CD4-positive, alpha-beta T cell treated with Interleukin-15 for 4 hours (primary cell): ENCODE measurements around the gene GLRB.
"Not testable (repeated sequence)": the region's sequence is repeated elsewhere in the genome, so short reads cannot be mapped to it uniquely, and the experiment has no call there.

Experiments used
- DNase-seq: peaks from one replicate; pipeline ENCODE4 v3.0.0-alpha.2; 2020; ENCODE audit warnings: low spot score

Gene GLRB

DNA sequence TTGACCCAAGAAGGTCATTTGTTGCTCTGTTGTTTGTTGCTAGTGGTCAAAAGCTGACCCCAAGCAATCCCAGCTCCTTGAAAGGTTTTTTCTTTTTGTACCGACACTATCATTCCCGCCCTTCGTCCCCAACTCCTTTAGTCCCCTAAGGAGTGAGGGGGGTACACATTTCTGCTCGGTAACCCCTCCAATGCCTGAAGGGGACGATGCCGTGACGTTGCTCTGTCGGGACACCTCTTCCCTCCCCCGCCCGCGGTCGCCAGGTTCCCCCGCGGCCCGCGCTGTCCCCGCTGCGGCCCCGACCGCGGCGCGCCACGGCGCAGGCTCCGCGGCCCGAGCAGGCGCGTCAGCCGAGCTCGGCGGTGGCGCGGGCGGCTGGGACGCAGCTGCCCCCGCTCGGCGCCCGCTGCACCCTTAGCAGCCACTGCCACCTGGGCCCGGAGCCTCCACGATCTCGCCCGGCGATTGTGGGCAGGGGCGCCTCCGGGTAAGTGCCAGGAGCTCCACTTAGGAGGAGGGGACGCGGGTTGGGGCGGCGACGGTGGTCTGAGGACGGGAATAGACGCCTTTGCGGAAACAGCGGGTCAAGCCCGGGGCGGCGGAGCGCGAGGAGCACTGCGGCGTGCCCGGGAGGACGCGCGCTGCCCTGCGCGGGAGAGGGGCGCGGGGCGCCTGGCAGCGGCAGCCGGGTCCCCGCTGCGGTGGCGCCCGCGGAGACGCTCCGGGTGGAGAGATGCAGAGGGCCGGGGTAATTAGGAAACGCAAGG lies at the start of gene GLRB:
Gene GLRB (plus strand): TSS at position 340 of the 767 bp plus-strand sequence. CDS start 1,875 bp downstream, outside the sequence.
- no peak for DNase-seq

DNA sequence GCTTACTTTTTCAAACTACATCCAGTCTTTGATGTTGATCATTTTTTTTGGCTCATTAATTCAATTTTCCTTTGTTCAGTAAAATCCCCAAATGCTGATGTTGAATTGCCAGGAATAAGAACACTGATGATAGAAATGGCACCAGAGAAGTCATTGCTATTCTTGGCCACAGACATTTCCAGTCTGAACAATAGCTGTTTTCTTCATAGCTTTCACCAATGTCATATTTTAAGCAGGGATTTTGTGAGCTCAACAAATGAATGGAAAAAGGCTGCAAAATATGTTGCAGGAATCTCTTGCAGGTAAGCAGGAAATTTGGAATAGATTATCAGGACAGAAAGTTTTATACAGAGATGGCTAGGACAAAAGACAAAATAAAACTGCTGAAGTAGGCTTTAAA lies 40.5 kb upstream of the GLRB start:
- no peak for DNase-seq

DNA sequence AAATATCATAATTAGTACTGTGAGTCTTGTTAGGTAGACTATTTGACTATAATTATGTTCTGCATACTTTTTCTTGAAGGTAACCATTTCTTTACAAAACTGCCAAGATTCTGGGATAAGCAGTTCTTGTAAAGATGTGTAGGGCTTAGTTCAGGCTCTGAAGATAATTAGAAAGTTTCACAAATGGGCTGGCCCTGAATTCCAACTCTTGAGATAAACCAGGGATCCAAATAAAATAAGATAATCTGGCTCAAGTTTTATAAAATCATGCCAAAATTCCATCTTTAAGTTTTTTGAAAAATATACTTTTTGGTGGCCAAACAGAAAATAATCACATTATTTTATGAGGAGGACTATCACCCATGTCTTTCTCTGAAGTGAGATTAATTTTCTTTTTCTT lies 35.5 kb upstream of the GLRB start:
- DNase-seq, result no peak

DNA sequence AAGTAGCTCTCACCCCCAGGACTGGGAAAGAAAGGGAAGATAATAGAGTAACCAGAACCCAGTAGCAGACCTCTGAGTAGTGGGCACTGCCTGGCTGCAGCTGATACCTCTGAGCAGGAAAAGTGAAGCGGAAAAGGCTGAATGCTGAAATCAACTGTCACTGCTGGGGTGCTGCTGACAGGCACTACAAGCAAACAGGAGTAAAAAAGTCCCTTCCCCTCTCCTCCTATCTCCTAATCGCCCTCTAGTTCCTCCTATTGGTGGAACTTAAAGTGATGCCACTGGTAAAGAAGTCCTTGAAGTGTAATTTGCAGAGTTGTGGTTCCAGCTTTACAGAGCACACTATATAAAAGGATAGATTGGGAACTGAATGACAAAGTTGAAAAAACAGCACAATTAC lies 32.8 kb upstream of the GLRB start:
- no peak for DNase-seq

DNA sequence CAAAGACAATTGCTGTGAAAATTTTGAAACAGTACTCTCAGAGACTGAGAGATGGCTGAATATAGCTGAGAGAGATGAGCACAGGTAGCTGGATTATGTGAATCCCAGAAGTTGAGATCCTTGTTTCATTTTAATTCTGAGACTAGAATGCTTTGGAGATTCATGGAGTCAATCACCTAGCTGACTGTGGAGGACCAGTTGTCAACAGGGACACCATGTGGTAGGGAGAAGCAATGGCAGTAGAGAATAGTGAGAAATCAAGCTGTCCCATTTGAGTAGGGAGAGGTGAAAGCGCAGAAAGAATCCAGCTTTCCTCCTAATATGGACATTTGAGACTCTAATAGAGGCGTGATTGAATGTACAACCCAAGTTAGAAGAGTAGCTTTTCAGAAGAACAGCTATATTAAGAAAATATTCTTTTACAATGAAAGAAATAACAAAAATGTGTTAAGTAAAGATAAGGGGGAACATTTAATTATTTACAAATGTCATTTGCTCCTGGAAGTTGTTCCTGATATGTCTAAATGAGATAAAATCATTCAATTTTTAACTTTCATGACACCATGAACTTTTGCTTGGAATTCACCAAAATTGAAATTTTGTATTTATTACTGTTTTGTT lies 30.3 kb upstream of the GLRB start:
- DNase-seq, result no peak

DNA sequence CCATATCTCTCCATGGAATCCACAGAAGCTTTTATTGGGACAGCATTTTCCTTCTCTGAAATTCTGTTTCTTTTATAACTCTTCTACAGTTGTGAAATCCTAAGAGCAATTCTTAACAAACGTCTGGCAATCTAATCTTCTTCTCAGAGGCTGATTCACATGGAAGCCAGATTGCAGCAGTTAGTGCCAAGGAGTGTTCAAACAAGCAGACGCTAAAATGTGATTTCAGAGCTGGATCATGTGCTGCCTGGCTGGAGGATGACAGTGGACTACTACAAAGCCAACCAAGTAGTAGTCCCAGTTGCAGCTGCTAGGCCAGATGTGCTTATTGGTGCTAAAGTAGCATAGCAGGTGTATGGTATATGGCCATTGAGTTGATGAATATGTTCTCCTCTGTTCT lies 27.7 kb upstream of the GLRB start:
- DNase-seq, result no peak

DNA sequence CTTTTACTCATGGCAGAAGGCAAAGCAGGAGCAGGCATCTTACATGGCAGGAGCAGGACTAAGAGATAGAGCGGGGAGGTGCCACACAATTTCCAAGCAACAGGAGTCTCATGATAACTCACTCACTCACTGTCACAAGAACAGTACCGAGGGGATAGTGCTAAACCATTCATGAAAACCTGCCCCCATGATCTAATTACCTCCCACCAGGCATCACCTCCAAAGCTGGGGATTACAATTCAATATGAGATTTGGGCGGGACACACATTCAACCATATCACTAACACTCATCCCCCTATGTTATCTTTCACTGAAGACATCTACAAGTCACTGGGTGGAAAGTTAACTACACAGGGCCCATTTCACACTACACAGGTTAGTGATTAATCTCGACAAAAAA lies 25.4 kb upstream of the GLRB start:
- no peak for DNase-seq

DNA sequence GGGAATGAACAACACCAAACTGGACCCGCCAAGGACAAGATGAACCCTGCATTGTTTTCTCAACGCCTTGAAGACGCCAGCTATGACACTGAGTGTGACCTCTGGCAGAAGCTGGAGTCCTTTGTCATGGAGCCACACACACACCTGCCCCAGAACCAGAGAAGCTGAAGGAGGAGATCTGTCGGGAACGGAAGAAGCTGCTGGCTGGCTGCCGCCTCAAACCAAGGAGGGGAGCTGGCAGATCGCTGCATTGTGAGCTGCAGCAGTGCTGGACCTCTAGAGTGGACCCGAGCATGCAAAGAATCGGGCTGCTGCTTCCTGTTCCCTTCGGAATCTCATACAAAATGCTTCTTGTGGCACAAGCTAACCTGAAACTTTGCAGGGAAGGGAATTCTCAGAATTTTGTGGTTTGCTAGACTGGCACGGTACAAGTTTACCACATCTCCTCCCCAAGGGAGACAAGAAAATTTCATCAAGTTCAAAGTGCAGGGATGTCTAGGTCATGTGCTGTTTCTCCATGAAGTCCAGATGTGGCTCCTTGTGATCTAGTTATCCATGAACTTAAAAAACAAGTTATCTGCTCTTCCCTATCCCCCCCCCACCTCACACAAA lies 23.4 kb upstream of the GLRB start:
- DNase-seq, result no peak

DNA sequence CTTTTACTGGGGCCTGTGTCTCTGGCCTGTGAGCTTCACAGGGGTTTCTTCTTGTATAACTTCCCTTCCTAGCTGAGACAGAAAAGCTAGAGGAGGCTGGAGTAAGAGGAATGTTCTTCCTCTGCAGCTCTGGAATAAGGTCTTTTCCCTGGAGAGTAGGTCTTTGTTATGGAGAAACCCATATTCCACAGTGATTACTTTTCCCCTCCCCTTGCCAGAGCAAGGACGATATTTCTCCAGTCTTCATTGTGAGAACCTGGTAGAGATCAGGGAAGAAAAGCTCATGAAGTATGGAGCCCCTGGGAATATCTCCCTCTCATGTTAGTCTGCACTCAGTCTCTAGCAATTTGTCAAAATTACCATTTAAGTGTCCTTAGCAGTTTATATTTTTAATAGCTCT lies 18.7 kb upstream of the GLRB start:
- DNase-seq, result no peak

DNA sequence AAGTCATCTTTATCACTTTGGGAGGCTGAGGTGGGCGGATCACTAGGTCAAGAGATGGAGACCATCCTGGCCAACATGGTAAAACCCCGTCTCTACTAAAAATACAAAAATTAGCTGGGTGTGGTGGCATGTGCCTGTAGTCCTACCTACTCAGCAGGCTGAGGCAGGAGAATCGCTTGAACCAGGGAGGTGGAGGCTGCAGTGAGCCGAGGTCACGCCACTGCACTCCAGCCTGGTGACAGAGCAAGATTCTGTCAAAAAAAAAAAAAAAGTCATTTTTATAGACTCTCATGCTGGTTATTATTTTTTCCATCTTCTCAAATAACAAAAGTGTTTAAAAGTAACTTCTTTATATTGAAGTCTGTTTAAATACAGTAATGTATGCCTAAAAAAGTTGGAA lies 17.1 kb upstream of the GLRB start:
- not testable (repeated sequence) for DNase-seq

DNA sequence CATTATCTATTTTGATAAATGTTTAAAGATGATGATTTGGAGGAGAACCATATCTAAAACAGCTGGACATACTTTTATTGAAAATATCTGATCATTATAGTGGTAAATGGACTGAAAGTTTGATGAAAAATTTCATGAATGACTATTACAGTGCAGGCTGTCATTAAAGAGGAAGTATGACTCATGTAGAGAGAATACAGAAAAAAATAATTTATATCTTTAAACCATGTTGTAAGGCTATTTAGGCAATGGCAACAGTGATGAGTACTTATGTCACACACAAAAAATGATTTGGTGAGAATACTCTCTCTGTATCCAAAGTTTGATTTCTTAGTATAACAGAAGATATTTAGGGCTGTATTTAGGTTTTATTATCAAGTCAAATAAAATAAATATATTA lies 3.9 kb upstream of the GLRB start:
- DNase-seq, result no peak

DNA sequence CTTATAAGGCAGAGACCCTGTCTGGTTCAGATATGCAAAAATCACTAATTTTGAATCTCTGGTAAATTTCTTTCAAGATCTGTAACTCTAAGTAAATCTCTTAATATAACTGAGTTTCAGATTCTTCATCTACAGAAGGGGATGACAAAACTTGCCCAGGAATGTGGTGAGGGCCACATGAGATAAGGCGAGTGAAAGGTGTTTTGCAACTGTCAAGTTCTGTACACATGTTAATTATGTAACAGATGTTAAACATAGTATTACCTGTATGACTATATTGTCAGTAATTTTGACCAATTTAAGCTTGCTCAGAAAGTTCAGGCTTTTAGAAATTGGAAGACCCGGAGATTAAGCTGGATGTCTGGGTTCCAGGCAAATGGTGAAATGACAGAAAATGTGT lies 549 bp upstream of the GLRB start:
- no peak for DNase-seq

DNA sequence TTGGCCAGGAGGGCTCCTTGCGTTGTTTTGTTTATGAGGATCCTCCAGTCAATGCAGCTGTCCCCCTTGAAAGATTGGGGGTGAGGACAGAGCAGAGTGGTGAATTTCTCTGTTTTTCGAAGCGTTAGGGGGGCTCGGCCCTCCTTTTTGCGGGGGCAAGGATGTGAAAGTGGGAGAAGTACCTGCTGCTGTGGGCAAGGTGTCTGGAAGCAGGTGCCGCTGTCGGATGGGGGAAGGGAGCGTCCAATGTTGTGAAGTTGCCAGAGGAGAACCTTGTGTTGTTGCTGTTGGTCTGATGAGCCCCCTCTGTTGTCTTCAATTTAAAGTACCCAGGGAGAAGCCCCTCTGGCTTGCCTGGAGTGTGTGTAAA lies 613 bp downstream of the GLRB start:
- DNase-seq, result no peak

DNA sequence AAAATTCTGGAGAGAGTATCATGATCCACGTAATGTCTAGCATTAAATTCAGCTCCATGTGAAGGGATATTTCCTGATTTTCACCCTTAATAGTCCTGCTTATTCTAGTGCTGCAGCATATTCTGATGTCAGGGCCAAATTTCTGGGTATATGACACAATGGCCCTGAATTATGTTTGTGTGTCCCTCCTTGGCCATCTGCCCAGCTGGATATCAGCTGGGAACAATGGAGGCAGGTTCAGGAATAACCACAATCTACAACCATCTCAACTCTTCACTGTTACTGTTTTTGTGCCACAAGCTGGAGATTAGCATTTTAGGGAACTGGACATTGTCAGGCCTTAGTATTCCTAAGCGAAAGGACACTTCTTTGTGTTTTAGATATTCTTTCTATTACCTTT lies 3.5 kb downstream of the GLRB start:
- no peak for DNase-seq

DNA sequence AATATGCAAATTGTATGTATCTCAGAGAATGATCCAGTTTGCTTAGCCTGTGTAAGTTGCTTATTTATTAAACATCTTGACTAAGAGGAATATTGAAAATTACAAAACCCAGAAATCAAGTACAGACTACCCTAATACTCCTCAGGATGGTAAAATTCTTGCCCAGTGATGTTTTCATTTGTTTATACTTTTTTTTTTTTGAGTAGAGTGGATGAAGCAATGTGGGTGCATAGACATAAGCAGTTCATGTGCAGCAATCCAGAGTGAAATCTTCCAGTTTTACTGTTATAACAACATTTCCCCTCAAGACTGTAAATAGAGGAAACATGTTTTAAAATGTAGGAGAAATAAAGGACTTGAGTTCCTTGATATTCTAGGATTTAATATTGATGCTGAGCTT lies 4.7 kb downstream of the GLRB start:
- DNase-seq, result no peak

DNA sequence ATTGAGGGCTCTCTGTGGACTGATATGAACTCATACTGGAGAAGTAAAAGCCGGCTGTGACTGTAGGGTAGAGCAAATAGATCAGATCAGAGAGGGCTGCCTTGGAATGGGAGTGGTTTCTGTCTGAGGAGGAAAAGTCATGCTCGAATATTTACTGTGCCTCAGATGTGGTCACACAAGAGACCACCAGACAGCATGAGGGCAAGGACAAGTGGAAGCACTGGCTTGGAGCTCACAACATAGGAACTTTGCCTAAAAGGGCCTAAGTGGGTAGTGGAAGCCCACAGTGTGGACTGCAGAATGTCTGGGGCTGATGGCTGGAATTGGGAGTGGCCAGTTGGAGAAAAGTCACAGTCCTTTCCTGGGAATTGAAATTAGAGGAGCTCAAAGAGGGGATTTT lies 19.8 kb downstream of the GLRB start:
- no peak for DNase-seq

DNA sequence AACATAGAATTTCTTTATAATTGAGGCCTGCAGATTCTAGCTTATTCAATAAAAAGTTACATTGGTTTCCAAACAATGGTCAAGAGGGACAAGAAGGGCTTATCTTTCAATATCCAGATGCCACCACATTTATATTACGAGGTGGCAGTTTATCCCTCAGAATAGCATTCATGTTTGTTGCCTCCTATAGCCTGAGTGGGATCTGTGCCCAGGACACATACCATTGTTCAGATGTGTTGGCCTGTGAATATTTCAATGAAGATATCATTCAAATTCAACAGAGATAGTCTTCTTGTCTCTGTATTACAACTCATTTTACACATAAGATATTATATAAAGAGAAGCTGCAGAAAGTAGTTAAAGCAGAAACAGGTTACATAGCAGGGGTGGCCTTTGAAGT lies 20.5 kb downstream of the GLRB start:
- no peak for DNase-seq

DNA sequence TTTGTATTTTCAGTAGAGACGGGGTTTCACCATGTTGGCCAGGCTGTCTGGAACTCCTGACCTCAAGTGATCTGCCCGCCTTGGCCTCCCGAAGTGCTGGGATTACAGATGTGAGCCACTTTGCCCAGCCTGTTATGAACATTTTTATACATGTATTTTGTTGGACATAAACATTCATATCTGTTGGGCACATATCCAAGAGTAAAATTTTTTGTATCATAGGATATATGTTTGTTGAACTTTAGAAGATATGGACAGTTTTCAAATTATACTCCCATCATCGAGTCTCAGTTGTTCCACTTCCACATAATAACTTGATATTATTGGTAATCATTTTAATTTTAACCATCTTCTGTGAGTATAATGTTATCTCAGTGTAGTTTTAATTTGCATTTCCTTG lies 23.6 kb downstream of the GLRB start:
- no peak for DNase-seq

DNA sequence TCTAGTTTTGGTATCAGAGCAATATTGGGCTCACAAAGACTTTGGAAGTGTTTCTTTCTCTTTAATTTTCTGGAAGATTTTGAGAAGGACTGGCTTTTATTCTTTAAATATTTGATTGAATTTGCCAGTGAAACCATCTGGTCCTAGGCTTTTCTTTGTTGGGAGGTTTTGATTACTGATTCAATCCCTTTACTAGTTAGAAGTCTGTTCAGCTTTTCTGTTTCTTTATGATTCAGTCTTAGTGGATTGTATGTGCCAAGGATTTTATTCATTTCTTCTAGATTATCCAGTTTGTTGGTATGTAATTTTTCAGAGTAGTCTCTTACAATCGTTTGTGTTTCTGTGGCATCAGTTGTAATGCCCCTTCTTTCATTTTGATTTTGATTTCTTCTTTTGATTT lies 28.6 kb downstream of the GLRB start:
- no peak for DNase-seq

DNA sequence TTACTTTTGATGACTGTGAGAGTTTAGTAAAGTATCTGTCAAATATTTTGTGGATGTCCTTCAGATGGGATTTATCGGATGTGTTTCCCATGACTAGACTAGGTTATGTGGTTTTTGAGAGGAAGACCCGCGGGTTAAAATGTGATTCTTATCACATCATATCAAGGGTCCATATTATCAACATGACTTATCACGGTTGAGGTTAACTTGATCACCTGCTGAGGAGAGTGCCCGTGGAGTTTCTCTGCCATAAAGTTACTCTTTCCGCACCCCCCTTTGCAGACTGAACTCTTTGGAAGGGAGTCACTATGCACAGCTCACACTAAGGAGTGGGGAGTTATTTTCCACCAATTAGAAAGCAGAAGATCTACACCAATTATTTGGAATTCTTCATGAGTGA lies 38.7 kb downstream of the GLRB start:
- no peak for DNase-seq

DNA sequence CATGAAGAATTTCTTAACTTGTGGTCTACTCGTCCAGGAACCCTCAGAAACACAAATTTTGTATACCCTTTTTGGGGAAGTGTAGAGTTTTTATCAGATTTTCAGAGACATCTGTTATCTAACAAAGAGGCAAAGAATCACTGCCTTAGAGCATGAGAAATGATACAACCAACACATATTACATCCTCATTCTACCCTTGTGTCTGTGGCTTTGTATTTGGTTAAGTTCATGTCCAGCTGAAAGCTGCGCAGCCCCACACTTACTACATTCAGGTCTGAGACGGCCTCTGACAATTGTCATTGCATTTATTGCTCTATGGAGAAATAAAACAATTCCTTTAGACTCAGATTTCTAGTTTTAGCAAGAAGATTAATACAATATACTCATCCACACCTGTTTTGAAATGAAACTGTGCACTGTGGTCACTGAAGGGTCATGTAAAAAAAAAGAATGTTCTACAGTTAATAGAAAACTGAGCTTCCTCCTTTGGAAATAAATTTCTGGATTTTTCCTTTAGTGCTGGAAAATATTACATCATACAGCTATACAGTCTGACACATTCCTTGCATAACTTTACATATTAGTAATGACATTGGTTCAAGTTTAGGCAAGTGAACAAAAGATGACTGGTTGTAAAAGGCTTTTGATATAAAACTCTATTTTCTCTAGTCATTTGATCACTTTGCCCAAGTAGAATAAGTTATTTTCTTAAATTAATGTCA lies 39.8 kb downstream of the GLRB start:
- DNase-seq, result no peak

DNA sequence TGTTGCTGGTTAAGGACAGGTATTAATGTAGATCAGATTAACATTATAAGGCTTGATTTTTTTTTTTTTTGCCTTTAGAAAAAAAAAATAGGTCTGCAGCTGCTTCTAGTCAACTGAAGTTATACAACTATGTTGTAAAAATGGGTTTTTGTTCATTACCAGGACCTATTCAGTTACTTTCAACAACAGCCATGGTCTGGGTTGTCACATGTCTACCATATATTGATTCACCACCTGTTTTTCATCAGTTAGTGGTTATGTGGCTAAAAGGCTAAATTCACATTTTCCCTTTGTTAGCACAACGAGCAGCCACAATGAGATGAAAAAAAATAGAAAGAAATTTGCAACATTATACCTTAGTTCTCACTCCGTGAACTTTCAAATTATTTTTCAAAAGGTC lies 45.5 kb downstream of the GLRB start:
- no peak for DNase-seq

DNA sequence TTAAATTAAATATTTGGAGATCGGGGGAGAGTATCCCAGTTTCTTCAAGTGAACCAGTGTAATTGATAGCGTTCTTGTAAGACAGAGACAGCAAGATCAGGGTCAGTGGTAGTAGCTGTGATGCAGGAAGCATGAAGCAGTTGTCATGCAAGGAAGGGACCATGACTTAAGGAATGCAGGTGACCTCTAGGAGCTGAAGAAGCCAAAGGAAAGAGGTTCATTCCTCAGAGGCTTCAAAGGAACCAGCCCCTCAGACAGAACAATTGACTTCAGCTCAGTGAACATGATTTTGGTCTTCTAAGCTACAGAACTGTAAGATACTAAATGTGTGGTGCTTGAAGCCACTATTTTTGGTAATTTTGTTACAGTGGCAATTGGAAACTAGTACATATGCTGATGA lies 51.6 kb downstream of the GLRB start:
- DNase-seq, result no peak
